GM19023 (cell line): ENCODE measurements around the gene FEM1B.

Experiments
- ATAC-seq: cut with Tn5 transposase; IDR thresholded peaks from one replicate; pipeline ENCODE4 v1.9.1; 2021; ENCODE audit warnings: mild to moderate bottlenecking, moderate library complexity; ENCODE audit not compliant: unreplicated experiment

FEM1B gene

GRCh38 chr15:68344600-68344999, 67.1 kb downstream of the FEM1B start:
- no peak for ATAC-seq
